Trophoblast cell (in vitro differentiated cells and primary cell): Measurements from ENCODE around the gene ACP6.

ENCODE experiments used
- DNase-seq, 2 donors: peaks; one replicate each; pipeline ENCODE4 v3.0.0-alpha.2; 2016
- H2AFZ ChIP-seq: 2 replicates; pipeline ENCODE4 v1.6.1; 2013; ENCODE audit warnings: low read length, moderate library complexity, mild to moderate bottlenecking; ENCODE audit not compliant: insufficient read depth, poor library complexity
- H2AK5ac ChIP-seq: 2 replicates; pipeline ENCODE4 v1.6.1; 2013; ENCODE audit warnings: mild to moderate bottlenecking, low read length
- H2BK120ac ChIP-seq: 2 replicates; pipeline ENCODE4 v1.6.1; 2013; ENCODE audit warnings: low read length, mild to moderate bottlenecking, moderate library complexity; ENCODE audit not compliant: insufficient read depth, poor library complexity
- H2BK12ac ChIP-seq: 2 replicates; pipeline ENCODE4 v1.6.1; 2013; ENCODE audit warnings: mild to moderate bottlenecking, low read length, moderate library complexity
- H2BK5ac ChIP-seq: 2 replicates; pipeline ENCODE4 v1.6.1; 2013; ENCODE audit warnings: low read length, low read depth, moderate library complexity, mild to moderate bottlenecking; ENCODE audit not compliant: poor library complexity
- H3K14ac ChIP-seq: 2 replicates; pipeline ENCODE4 v1.6.1; 2013; ENCODE audit warnings: mild to moderate bottlenecking, low read length
- H3K18ac ChIP-seq: 2 replicates; pipeline ENCODE4 v1.6.1; 2013; ENCODE audit warnings: mild to moderate bottlenecking, low read length
- H3K23ac ChIP-seq: 2 replicates; pipeline ENCODE4 v1.6.1; 2013; ENCODE audit warnings: low read length
- H3K27ac ChIP-seq: 2 replicates; pipeline ENCODE4 v1.5.1; 2013; ENCODE audit warnings: low read depth, mild to moderate bottlenecking, inconsistent platforms, low read length, moderate library complexity
- H3K27me3 ChIP-seq: 2 replicates; pipeline ENCODE4 v1.6.1; 2013; ENCODE audit warnings: inconsistent platforms, mild to moderate bottlenecking, low read length, moderate library complexity; ENCODE audit not compliant: insufficient read depth
- H3K36me3 ChIP-seq, 2 experiments: 1 replicate in 1 of 2; 2 replicates in 1 of 2; pipeline ENCODE4 v1.6.1; 2013; ENCODE audit warnings: low read length in 2 of 2, mild to moderate bottlenecking in 2 of 2, moderate library complexity in 1 of 2; ENCODE audit not compliant: insufficient read depth in 2 of 2, control insufficient read depth in 1 of 2
- H3K4ac ChIP-seq: 2 replicates; pipeline ENCODE4 v1.6.1; 2013; ENCODE audit warnings: low read depth, mild to moderate bottlenecking, low read length, moderate library complexity
- H3K4me1 ChIP-seq, 2 experiments: 1 replicate in 1 of 2; 2 replicates in 1 of 2; pipeline ENCODE4 v1.6.1; 2013; ENCODE audit warnings: low read length in 2 of 2, mild to moderate bottlenecking in 2 of 2, moderate library complexity in 1 of 2; ENCODE audit not compliant: insufficient read depth in 2 of 2, control insufficient read depth in 1 of 2
- H3K4me2 ChIP-seq: 2 replicates; pipeline ENCODE4 v1.6.1; 2013; ENCODE audit warnings: inconsistent platforms, mild to moderate bottlenecking, low read length, moderate library complexity
- H3K4me3 ChIP-seq: 2 replicates; pipeline ENCODE4 v1.5.1; 2013; ENCODE audit warnings: mild to moderate bottlenecking, low read depth, low read length, inconsistent platforms
- H3K79me1 ChIP-seq: one replicate; pipeline ENCODE4 v1.6.1; 2013; ENCODE audit warnings: low read length
- H3K79me2 ChIP-seq: 2 replicates; pipeline ENCODE4 v1.6.1; 2013; ENCODE audit warnings: low read length, mild to moderate bottlenecking; ENCODE audit not compliant: control insufficient read depth, insufficient read depth, poor library complexity
- H3K9ac ChIP-seq: 2 replicates; pipeline ENCODE4 v1.6.1; 2013; ENCODE audit warnings: mild to moderate bottlenecking, low read length
- H3K9me3 ChIP-seq: 2 replicates; pipeline ENCODE4 v1.6.1; 2013; ENCODE audit warnings: low read depth, mild to moderate bottlenecking, control low read depth, inconsistent platforms, low read length; ENCODE audit not compliant: insufficient read depth
- H4K12ac ChIP-seq: 2 replicates; pipeline ENCODE4 v1.6.1; 2013; ENCODE audit warnings: low read depth, mild to moderate bottlenecking, low read length, moderate library complexity
- H4K8ac ChIP-seq: 2 replicates; pipeline ENCODE4 v1.6.1; 2013; ENCODE audit warnings: low read depth, mild to moderate bottlenecking, low read length, moderate library complexity
- H4K91ac ChIP-seq: one replicate; pipeline ENCODE4 v1.6.1; 2013; ENCODE audit warnings: low read depth, mild to moderate bottlenecking, low read length, moderate library complexity
- WGBS: extraction: QIAGEN DNeasy Blood & Tissue Kit; methylation state at CpG from one replicate; pipeline ENCODE4 v1.1.7; 2013; ENCODE audit warnings: missing lambda C conversion rate; ENCODE audit not compliant: insufficient read length, insufficient coverage; ENCODE audit errors: extremely low coverage; 5-methylcytosine and 5-hydroxymethylcytosine counted together

ACP6 gene

DNA sequence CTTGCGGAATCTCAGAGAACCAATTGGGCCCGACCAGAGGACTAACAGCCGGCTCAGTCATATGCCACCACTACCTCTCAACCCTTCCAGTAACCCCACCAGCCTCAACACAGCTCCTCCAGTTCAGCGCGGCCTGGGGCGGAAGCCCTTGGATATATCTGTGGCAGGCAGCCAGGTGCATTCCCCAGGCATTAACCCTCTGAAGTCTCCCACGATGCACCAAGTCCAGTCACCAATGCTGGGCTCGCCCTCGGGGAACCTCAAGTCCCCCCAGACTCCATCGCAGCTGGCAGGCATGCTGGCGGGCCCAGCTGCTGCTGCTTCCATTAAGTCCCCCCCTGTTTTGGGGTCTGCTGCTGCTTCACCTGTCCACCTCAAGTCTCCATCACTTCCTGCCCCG lies 49.8 kb downstream of the ACP6 start:
- Histone ChIP-seq H3K36me3 (peaks cover 36 to 51% of the 10 kb centered on the region in 2 experiments), H2BK12ac (no peak overlapping the region), H3K79me2 (no peaks in the 10 kb centered on the region), H3K79me1 (no peaks in the 10 kb centered on the region), H2BK120ac (no peak overlapping the region), H4K12ac (no peak overlapping the region), H3K18ac (no peak overlapping the region), H3K9ac (no peak overlapping the region), H3K4me3 (no peak overlapping the region), H3K27me3 (no peaks in the 10 kb centered on the region), H3K23ac (no peak overlapping the region), H2AFZ (no peak overlapping the region), H3K9me3 (no peaks in the 10 kb centered on the region), H2AK5ac (no peak overlapping the region), H3K27ac (no peak overlapping the region), H4K91ac (no peak overlapping the region), H2BK5ac (no peak overlapping the region), H3K4me2 (no peak overlapping the region), H3K4ac (no peak overlapping the region), H4K8ac (no peak overlapping the region), H3K4me1 (no peaks in the 10 kb centered on the region), H3K14ac (no peak overlapping the region)
- WGBS: no CpG with 5 or more reads among the region's 12 CpGs
- no peak for DNase-seq

DNA sequence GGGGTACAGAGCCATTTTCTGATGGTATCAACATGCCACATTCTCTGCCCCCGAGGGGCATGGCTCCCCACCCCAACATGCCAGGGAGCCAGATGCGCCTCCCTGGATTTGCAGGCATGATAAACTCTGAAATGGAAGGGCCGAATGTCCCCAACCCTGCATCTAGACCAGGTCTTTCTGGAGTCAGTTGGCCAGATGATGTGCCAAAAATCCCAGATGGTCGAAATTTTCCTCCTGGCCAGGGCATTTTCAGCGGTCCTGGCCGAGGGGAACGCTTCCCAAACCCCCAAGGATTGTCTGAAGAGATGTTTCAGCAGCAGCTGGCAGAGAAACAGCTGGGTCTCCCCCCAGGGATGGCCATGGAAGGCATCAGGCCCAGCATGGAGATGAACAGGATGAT lies 50.6 kb downstream of the ACP6 start:
- H2AK5ac ChIP-seq: no peak overlapping the region
- no peak overlapping the region for H3K4ac ChIP-seq
- no peak overlapping the region for H3K14ac ChIP-seq
- no peaks in the 10 kb centered on the region for H3K4me1 ChIP-seq
- no peak overlapping the region for H3K27ac ChIP-seq
- H3K4me3 ChIP-seq: no peak overlapping the region
- no peak overlapping the region for H3K4me2 ChIP-seq
- no peaks in the 10 kb centered on the region for H3K27me3 ChIP-seq
- H2BK120ac ChIP-seq: no peak overlapping the region
- no peak overlapping the region for H4K8ac ChIP-seq
- no peak overlapping the region for H3K18ac ChIP-seq
- no peaks in the 10 kb centered on the region for H3K79me1 ChIP-seq
- DNase-seq: no peak
- peaks cover 38 to 52% of the 10 kb centered on the region in 2 experiments for H3K36me3 ChIP-seq
- H3K79me2 ChIP-seq: no peaks in the 10 kb centered on the region
- H3K9me3 ChIP-seq: no peaks in the 10 kb centered on the region
- no peak overlapping the region for H3K23ac ChIP-seq
- H4K91ac ChIP-seq: no peak overlapping the region
- no CpG with 5 or more reads among the region's 7 CpGs for WGBS
- no peak overlapping the region for H4K12ac ChIP-seq
- H3K9ac ChIP-seq: no peak overlapping the region
- no peak overlapping the region for H2BK5ac ChIP-seq
- no peak overlapping the region for H2BK12ac ChIP-seq
- H2AFZ ChIP-seq: no peak overlapping the region

DNA sequence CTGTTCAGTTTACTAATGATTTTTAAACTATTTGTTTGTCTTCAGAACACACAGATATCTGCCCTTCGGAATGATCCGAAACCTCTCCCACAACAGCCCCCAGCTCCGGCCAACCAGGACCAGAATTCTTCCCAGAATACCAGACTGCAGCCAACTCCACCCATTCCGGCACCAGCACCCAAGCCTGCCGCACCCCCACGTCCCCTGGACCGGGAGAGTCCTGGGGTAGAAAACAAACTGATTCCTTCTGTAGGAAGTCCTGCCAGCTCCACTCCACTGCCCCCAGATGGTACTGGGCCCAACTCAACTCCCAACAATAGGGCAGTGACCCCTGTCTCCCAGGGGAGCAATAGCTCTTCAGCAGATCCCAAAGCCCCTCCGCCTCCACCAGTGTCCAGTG lies 51.6 kb downstream of the ACP6 start:
- H2BK5ac ChIP-seq: no peak overlapping the region
- no peaks in the 10 kb centered on the region for H3K79me2 ChIP-seq
- H3K4ac ChIP-seq: no peak overlapping the region
- peaks cover 32 to 45% of the 10 kb centered on the region in 2 experiments for H3K36me3 ChIP-seq
- no peak overlapping the region for H4K91ac ChIP-seq
- H3K4me3 ChIP-seq: no peak overlapping the region
- H3K27me3 ChIP-seq: no peaks in the 10 kb centered on the region
- H2BK12ac ChIP-seq: no peak overlapping the region
- no peak overlapping the region for H3K27ac ChIP-seq
- no peak for DNase-seq
- no peak overlapping the region for H3K23ac ChIP-seq
- H3K4me2 ChIP-seq: no peak overlapping the region
- no peaks in the 10 kb centered on the region for H3K4me1 ChIP-seq
- no peak overlapping the region for H3K14ac ChIP-seq
- H2AFZ ChIP-seq: no peak overlapping the region
- no peak overlapping the region for H4K8ac ChIP-seq
- H3K9me3 ChIP-seq: no peaks in the 10 kb centered on the region
- H3K79me1 ChIP-seq: no peaks in the 10 kb centered on the region
- no peak overlapping the region for H3K18ac ChIP-seq
- no peak overlapping the region for H2BK120ac ChIP-seq
- no CpG with 5 or more reads among the region's 8 CpGs for WGBS
- H2AK5ac ChIP-seq: no peak overlapping the region
- no peak overlapping the region for H4K12ac ChIP-seq
- no peak overlapping the region for H3K9ac ChIP-seq

GRCh38 chr1:147618077-147618569 lies 52.2 kb downstream of the ACP6 start:
- Histone ChIP-seq H3K4me3 (no peak overlapping the region), H3K27me3 (no peaks in the 10 kb centered on the region), H3K14ac (no peak overlapping the region), H4K12ac (no peak overlapping the region), H3K36me3 (peaks cover 31 to 48% of the 10 kb centered on the region in 2 experiments), H3K4me1 (no peaks in the 10 kb centered on the region), H3K9ac (no peak overlapping the region), H3K9me3 (no peaks in the 10 kb centered on the region), H3K79me1 (no peaks in the 10 kb centered on the region), H2BK12ac (no peak overlapping the region), H3K23ac (no peak overlapping the region), H3K4ac (no peak overlapping the region), H3K4me2 (no peak overlapping the region), H2BK5ac (no peak overlapping the region), H4K91ac (no peak overlapping the region), H2AK5ac (no peak overlapping the region), H3K27ac (no peak overlapping the region), H4K8ac (no peak overlapping the region), H2BK120ac (no peak overlapping the region), H2AFZ (no peak overlapping the region), H3K18ac (no peak overlapping the region), H3K79me2 (no peaks in the 10 kb centered on the region)
- DNase-seq: no peak
- WGBS: no CpG with 5 or more reads among the region's 4 CpGs
